Muscle layer of duodenum (tissue), 2 donors: ENCODE measurements around the gene PRR3.
"Not testable (repeated sequence)": the region's sequence is repeated elsewhere in the genome, so short reads cannot be mapped to it uniquely, and the experiment has no call there.

Source experiments
- H3K27ac ChIP-seq: one replicate; pipeline ENCODE4 v1.7.0; 2013; ENCODE audit warnings: mild to moderate bottlenecking, low read length
- H3K27me3 ChIP-seq: one replicate; pipeline ENCODE4 v1.7.0; 2013; ENCODE audit warnings: low read depth, mild to moderate bottlenecking, control low read depth, low read length
- H3K36me3 ChIP-seq, 2 donors: one replicate each; pipeline ENCODE4 v1.7.0; 2013; ENCODE audit warnings: low read length in 2 of 2, control low read depth in 1 of 2, mild to moderate bottlenecking in 1 of 2; ENCODE audit not compliant: insufficient read depth in 2 of 2, control insufficient read depth in 1 of 2
- H3K4me1 ChIP-seq, 2 donors: one replicate each; pipeline ENCODE4 v1.7.0; 2013; ENCODE audit warnings: low read length in 2 of 2, mild to moderate bottlenecking in 2 of 2, control low read depth in 1 of 2, moderate library complexity in 1 of 2; ENCODE audit not compliant: insufficient read depth in 2 of 2, control insufficient read depth in 1 of 2
- H3K4me3 ChIP-seq, 2 donors: one replicate each; pipeline ENCODE4 v1.7.0; 2013; ENCODE audit warnings: low read length in 2 of 2, low read depth in 1 of 2, mild to moderate bottlenecking in 1 of 2
- H3K9me3 ChIP-seq, 2 donors: one replicate each; pipeline ENCODE4 v1.7.0; 2013; ENCODE audit warnings: low read length in 2 of 2, control low read depth in 1 of 2, mild to moderate bottlenecking in 1 of 2; ENCODE audit not compliant: control insufficient read depth in 1 of 2
- donor health status: healthy.

Gene PRR3

GRCh38 chr6:30572148-30572547 lies 15.1 kb downstream of the PRR3 start:
- no peaks in the 10 kb centered on the region for H3K27me3 ChIP-seq
- peak overlapping the region; percentile 74 to 90 for H3K4me3 ChIP-seq
- no peaks in the 10 kb centered on the region for H3K9me3 ChIP-seq
- peak overlapping the region; percentile 92 for H3K27ac ChIP-seq
- H3K4me1 ChIP-seq = peaks cover 9 to 29% of the 10 kb centered on the region in 2 donors
- peaks cover 6 to 13% of the 10 kb centered on the region in 2 donors for H3K36me3 ChIP-seq

- Histone ChIP-seq H3K9me3 (no peaks in the 10 kb centered on the region), H3K4me3 (no peak overlapping the region), H3K36me3 (peaks cover 16 to 22% of the 10 kb centered on the region in 2 donors), H3K4me1 (peaks cover 9 to 29% of the 10 kb centered on the region in 2 donors), H3K27ac (no peak overlapping the region), H3K27me3 (no peaks in the 10 kb centered on the region)
Observed at GRCh38 chr6:30573113-30573512, 16.0 kb downstream of the PRR3 start.

GRCh38 chr6:30578051-30578450 lies 21.0 kb downstream of the PRR3 start:
- no peak overlapping the region for H3K4me3 ChIP-seq
- no peaks in the 10 kb centered on the region for H3K27me3 ChIP-seq
- no peaks in the 10 kb centered on the region for H3K9me3 ChIP-seq
- peaks cover 0 to 8% of the 10 kb centered on the region in 2 donors for H3K4me1 ChIP-seq
- H3K27ac ChIP-seq = no peak overlapping the region
- peaks cover 50 to 70% of the 10 kb centered on the region in 2 donors for H3K36me3 ChIP-seq

GRCh38 chr6:30583921-30584320 lies 26.8 kb downstream of the PRR3 start:
- H3K27me3 ChIP-seq = no peaks in the 10 kb centered on the region
- H3K4me1 ChIP-seq = no peaks in the 10 kb centered on the region
- H3K27ac ChIP-seq = no peak overlapping the region
- no peaks in the 10 kb centered on the region for H3K9me3 ChIP-seq
- H3K4me3 ChIP-seq = no peak overlapping the region
- peaks cover 69 to 95% of the 10 kb centered on the region in 2 donors for H3K36me3 ChIP-seq

GRCh38 chr6:30589754-30590358 lies 32.8 kb downstream of the PRR3 start:
- Histone ChIP-seq H3K9me3 (no peaks in the 10 kb centered on the region), H3K27ac (no peak overlapping the region), H3K36me3 (peaks cover 42 to 85% of the 10 kb centered on the region in 2 donors), H3K4me1 (no peaks in the 10 kb centered on the region), H3K4me3 (no peak overlapping the region), H3K27me3 (no peaks in the 10 kb centered on the region)

- no peaks in the 10 kb centered on the region for H3K9me3 ChIP-seq
- no peak overlapping the region for H3K4me3 ChIP-seq
- no peaks in the 10 kb centered on the region for H3K4me1 ChIP-seq
- H3K27me3 ChIP-seq = no peaks in the 10 kb centered on the region
- no peak overlapping the region for H3K27ac ChIP-seq
- H3K36me3 ChIP-seq = peaks cover 35 to 82% of the 10 kb centered on the region in 2 donors
Observed at GRCh38 chr6:30590509-30590908, 33.4 kb downstream of the PRR3 start.

- no peak overlapping the region for H3K4me3 ChIP-seq
- no peak overlapping the region for H3K27ac ChIP-seq
- peaks cover 30 to 77% of the 10 kb centered on the region in 2 donors for H3K36me3 ChIP-seq
- no peaks in the 10 kb centered on the region for H3K4me1 ChIP-seq
- H3K27me3 ChIP-seq = no peaks in the 10 kb centered on the region
- H3K9me3 ChIP-seq = no peaks in the 10 kb centered on the region
Observed at GRCh38 chr6:30591008-30591407, 33.9 kb downstream of the PRR3 start.

GRCh38 chr6:30592287-30592686 lies 35.2 kb downstream of the PRR3 start:
- Histone ChIP-seq H3K9me3 (no peaks in the 10 kb centered on the region), H3K36me3 (peaks cover 24 to 64% of the 10 kb centered on the region in 2 donors), H3K27me3 (no peaks in the 10 kb centered on the region), H3K27ac (no peak overlapping the region), H3K4me1 (no peaks in the 10 kb centered on the region), H3K4me3 (no peak overlapping the region)

GRCh38 chr6:30597315-30598144 lies 40.4 kb downstream of the PRR3 start:
- H3K27ac ChIP-seq, H3K4me1 ChIP-seq, H3K9me3 ChIP-seq, H3K4me3 ChIP-seq, H3K27me3 ChIP-seq: not testable (repeated sequence)
- peaks cover 14 to 42% of the 10 kb centered on the region in 2 donors for H3K36me3 ChIP-seq

- no peaks in the 10 kb centered on the region for H3K27me3 ChIP-seq
- H3K36me3 ChIP-seq = peaks cover 29 to 47% of the 10 kb centered on the region in 2 donors
- H3K27ac ChIP-seq = no peak overlapping the region
- H3K4me3 ChIP-seq = no peak overlapping the region
- no peaks in the 10 kb centered on the region for H3K9me3 ChIP-seq
- no peaks in the 10 kb centered on the region for H3K4me1 ChIP-seq
Observed at GRCh38 chr6:30598912-30599624, 42.0 kb downstream of the PRR3 start.

GRCh38 chr6:30599625-30600324 lies 42.7 kb downstream of the PRR3 start:
- no peaks in the 10 kb centered on the region for H3K4me1 ChIP-seq
- H3K27ac ChIP-seq = no peak overlapping the region
- H3K27me3 ChIP-seq = no peaks in the 10 kb centered on the region
- H3K9me3 ChIP-seq = no peaks in the 10 kb centered on the region
- no peak overlapping the region for H3K4me3 ChIP-seq
- H3K36me3 ChIP-seq = peaks cover 36 to 49% of the 10 kb centered on the region in 2 donors
